ENCODE data around the gene RAB4B. TPM values are rescaled to one million over a fixed set of nuclear protein-coding genes. Genes with fewer than 3 reads are reported as not detected.

RAB4B gene
- total RNA-seq, 1 experiment from 2014 or later = 9.1 TPM

- Histone ChIP-seq H3K4me3 (ENCODE audit: low read depth, low read length, poor library complexity, severe bottlenecking) (no peak overlapping the region), H3K9me3 (ENCODE audit: low read depth, low read length, poor library complexity, severe bottlenecking) (no peaks in the 10 kb centered on the region), H3K27ac (ENCODE audit: low read depth, low read length, poor library complexity, severe bottlenecking) (no peak overlapping the region), H3K36me3 (ENCODE audit: insufficient read depth, low read length, poor library complexity, severe bottlenecking) (no peaks in the 10 kb centered on the region), H3K27me3 (replicated peaks; ENCODE audit: insufficient read depth, low read depth, low read length, poor library complexity) (no peaks in the 10 kb centered on the region), H3K4me1 (ENCODE audit: insufficient read depth, low read length, poor library complexity, severe bottlenecking) (no peaks in the 10 kb centered on the region)
- TF ChIP-seq EZH2 (IDR thresholded peaks at IDR 0.05; ENCODE audit: borderline replicate concordance, low read depth, low read length, poor library complexity, severe bottlenecking) (no peak), CTCF (conservative IDR thresholded peaks at IDR 0.05; ENCODE audit: low read depth, low read length) (no peak)
- no TSS peak for BruUV-seq (replicated peaks)
- ChIA-PET CTCF (no interaction called here), POLR2A (ENCODE audit: low non-redundant PET) (no interaction called here)
- no peak for DNase-seq (ENCODE audit: low spot score)
- intact Hi-C loops (cut with micrococcal nuclease; ENCODE audit: unreplicated experiment) = no loop called here
Observed at GRCh38 chr19:40786060-40787037, 8.3 kb downstream of the RAB4B start.

- Histone ChIP-seq H3K9me3 (ENCODE audit: low read depth, low read length, poor library complexity, severe bottlenecking) (no peaks in the 10 kb centered on the region), H3K27me3 (replicated peaks; ENCODE audit: insufficient read depth, low read depth, low read length, poor library complexity) (no peaks in the 10 kb centered on the region), H3K4me1 (ENCODE audit: insufficient read depth, low read length, poor library complexity, severe bottlenecking) (no peaks in the 10 kb centered on the region), H3K27ac (ENCODE audit: low read depth, low read length, poor library complexity, severe bottlenecking) (no peak overlapping the region), H3K36me3 (ENCODE audit: insufficient read depth, low read length, poor library complexity, severe bottlenecking) (no peaks in the 10 kb centered on the region), H3K4me3 (ENCODE audit: low read depth, low read length, poor library complexity, severe bottlenecking) (no peak overlapping the region)
- DNase-seq (ENCODE audit: low spot score) = no peak
- no TSS peak for BruUV-seq (replicated peaks)
- ChIA-PET POLR2A (ENCODE audit: low non-redundant PET) (no interaction called here), CTCF (no interaction called here)
- intact Hi-C loops (cut with micrococcal nuclease; ENCODE audit: unreplicated experiment) = no loop called here
- TF ChIP-seq CTCF (conservative IDR thresholded peaks at IDR 0.05; ENCODE audit: low read depth, low read length) (no peak), EZH2 (IDR thresholded peaks at IDR 0.05; ENCODE audit: borderline replicate concordance, low read depth, low read length, poor library complexity, severe bottlenecking) (no peak)
Observed at GRCh38 chr19:40791349-40791748, 13.3 kb downstream of the RAB4B start.

- intact Hi-C loops (cut with micrococcal nuclease; ENCODE audit: unreplicated experiment) = no loop called here
- Histone ChIP-seq H3K4me1 (ENCODE audit: insufficient read depth, low read length, poor library complexity, severe bottlenecking) (no peaks in the 10 kb centered on the region), H3K4me3 (ENCODE audit: low read depth, low read length, poor library complexity, severe bottlenecking) (no peak overlapping the region), H3K27me3 (replicated peaks; ENCODE audit: insufficient read depth, low read depth, low read length, poor library complexity) (no peaks in the 10 kb centered on the region), H3K36me3 (ENCODE audit: insufficient read depth, low read length, poor library complexity, severe bottlenecking) (no peaks in the 10 kb centered on the region), H3K9me3 (ENCODE audit: low read depth, low read length, poor library complexity, severe bottlenecking) (no peaks in the 10 kb centered on the region), H3K27ac (ENCODE audit: low read depth, low read length, poor library complexity, severe bottlenecking) (no peak overlapping the region)
- ChIA-PET POLR2A (ENCODE audit: low non-redundant PET) (no interaction called here), CTCF (no interaction called here)
- no peak for DNase-seq (ENCODE audit: low spot score)
- no TSS peak for BruUV-seq (replicated peaks)
- TF ChIP-seq EZH2 (IDR thresholded peaks at IDR 0.05; ENCODE audit: borderline replicate concordance, low read depth, low read length, poor library complexity, severe bottlenecking) (no peak), CTCF (conservative IDR thresholded peaks at IDR 0.05; ENCODE audit: low read depth, low read length) (no peak)
Observed at GRCh38 chr19:40791996-40792395, 13.9 kb downstream of the RAB4B start.
